Measurements from ENCODE around the gene THAP12. TPM values are rescaled to one million over a fixed set of nuclear protein-coding genes. Genes with fewer than 3 reads are reported as not detected.

Gene THAP12
- total RNA-seq, 2 donors from 2014 or later: 39.6 to 46.2 TPM

DNA sequence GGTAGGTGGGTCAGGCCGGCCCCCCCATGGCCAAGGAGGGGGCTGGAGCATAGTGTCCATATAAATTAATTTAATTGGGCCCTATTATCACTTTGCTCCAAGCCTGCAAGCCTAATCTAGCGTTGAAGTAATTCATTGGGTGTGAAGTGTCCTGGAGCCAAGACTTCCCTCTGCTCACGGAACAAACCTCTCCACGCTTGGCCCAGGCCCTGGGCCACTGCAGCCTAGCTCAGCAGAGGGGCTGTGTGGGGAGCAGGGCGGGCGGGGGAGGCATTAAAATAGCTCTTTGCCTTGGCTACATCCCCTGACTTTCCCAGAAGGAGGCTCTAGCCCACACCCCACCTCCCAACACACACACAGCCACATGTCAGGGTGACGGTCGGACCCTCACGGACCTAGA, 73.5 kb downstream of the THAP12 start:
- no peaks in the 10 kb centered on the region for H3K9me3 ChIP-seq (ENCODE audit: control insufficient read depth, low read length)
- 86 to 100% methylated on average over 1 to 9 of the region's 9 CpGs for WGBS, 2 experiments (ENCODE audit: insufficient coverage in 1 of 2, insufficient read length in 1 of 2)
- H3K4me3 ChIP-seq (ENCODE audit: low read length): no peak overlapping the region
- no peak for DNase-seq
- no peaks in the 10 kb centered on the region for H3K27me3 ChIP-seq (ENCODE audit: control insufficient read depth, insufficient read depth, low read length, poor library complexity, severe bottlenecking)
- H3K27ac ChIP-seq (ENCODE audit: low read depth, low read length): no peak overlapping the region
- Mint-ChIP-seq H3K4me1 (peaks cover 6% of the 10 kb centered on the region), H3K27me3 (ENCODE audit: insufficient read depth) (peaks cover 22% of the 10 kb centered on the region), H3K27ac (no peak overlapping the region), H3K36me3 (ENCODE audit: low read depth) (no peaks in the 10 kb centered on the region), H3K4me3 (no peak overlapping the region), H3K9me3 (no peaks in the 10 kb centered on the region)
- no peaks in the 10 kb centered on the region for H3K36me3 ChIP-seq (ENCODE audit: control insufficient read depth, insufficient read depth, low read length)
- H3K4me1 ChIP-seq (ENCODE audit: control insufficient read depth, insufficient read depth, low read length): no peaks in the 10 kb centered on the region
- no peak overlapping the region for H3K9ac ChIP-seq (ENCODE audit: extremely low read depth, low read length, poor library complexity, severe bottlenecking)
- TF ChIP-seq, protein P1, sequence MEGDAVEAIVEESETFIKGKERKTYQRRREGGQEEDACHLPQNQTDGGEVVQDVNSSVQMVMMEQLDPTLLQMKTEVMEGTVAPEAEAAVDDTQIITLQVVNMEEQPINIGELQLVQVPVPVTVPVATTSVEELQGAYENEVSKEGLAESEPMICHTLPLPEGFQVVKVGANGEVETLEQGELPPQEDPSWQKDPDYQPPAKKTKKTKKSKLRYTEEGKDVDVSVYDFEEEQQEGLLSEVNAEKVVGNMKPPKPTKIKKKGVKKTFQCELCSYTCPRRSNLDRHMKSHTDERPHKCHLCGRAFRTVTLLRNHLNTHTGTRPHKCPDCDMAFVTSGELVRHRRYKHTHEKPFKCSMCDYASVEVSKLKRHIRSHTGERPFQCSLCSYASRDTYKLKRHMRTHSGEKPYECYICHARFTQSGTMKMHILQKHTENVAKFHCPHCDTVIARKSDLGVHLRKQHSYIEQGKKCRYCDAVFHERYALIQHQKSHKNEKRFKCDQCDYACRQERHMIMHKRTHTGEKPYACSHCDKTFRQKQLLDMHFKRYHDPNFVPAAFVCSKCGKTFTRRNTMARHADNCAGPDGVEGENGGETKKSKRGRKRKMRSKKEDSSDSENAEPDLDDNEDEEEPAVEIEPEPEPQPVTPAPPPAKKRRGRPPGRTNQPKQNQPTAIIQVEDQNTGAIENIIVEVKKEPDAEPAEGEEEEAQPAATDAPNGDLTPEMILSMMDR (conservative IDR thresholded peaks at IDR 0.05): no peak

DNA sequence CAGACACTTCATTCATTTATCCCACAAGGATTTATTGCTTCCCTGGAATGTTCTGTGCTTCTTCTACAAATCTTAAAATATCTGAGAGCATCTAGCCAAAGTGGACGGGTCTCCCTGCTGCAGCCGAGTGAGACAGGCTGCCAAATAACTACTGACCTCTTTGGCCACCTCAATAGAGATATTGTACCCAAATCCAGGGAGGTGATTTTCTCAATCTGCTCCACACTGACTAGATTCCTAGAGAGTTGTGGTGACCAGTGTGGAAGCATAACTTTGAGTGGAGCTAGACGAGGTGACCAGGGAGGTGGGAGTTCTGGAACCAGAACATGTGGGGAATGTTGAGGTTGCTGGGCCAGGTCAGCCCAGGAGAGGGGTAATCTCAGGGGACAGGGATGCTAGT, 77.5 kb downstream of the THAP12 start:
- no peak overlapping the region for H3K27ac ChIP-seq (ENCODE audit: low read depth, low read length)
- no peak overlapping the region for H3K4me3 Mint-ChIP-seq
- H3K9me3 Mint-ChIP-seq: no peaks in the 10 kb centered on the region
- TF ChIP-seq, protein P1 (conservative IDR thresholded peaks at IDR 0.05): no peak
- no peaks in the 10 kb centered on the region for H3K27me3 ChIP-seq (ENCODE audit: control insufficient read depth, insufficient read depth, low read length, poor library complexity, severe bottlenecking)
- no peak overlapping the region for H3K27ac Mint-ChIP-seq
- peaks cover 21% of the 10 kb centered on the region for H3K27me3 Mint-ChIP-seq (ENCODE audit: insufficient read depth)
- no peak overlapping the region for H3K4me3 ChIP-seq (ENCODE audit: low read length)
- peaks cover 6% of the 10 kb centered on the region for H3K4me1 Mint-ChIP-seq
- no peaks in the 10 kb centered on the region for H3K4me1 ChIP-seq (ENCODE audit: control insufficient read depth, insufficient read depth, low read length)
- no peak overlapping the region for H3K9ac ChIP-seq (ENCODE audit: extremely low read depth, low read length, poor library complexity, severe bottlenecking)
- H3K36me3 ChIP-seq (ENCODE audit: control insufficient read depth, insufficient read depth, low read length): no peaks in the 10 kb centered on the region
- 90 to 94% methylated on average over 3 of the region's 3 CpGs for WGBS, 2 experiments (ENCODE audit: insufficient coverage in 1 of 2, insufficient read length in 1 of 2)
- no peak for DNase-seq
- H3K9me3 ChIP-seq (ENCODE audit: control insufficient read depth, low read length): no peaks in the 10 kb centered on the region
- H3K36me3 Mint-ChIP-seq (ENCODE audit: low read depth): no peaks in the 10 kb centered on the region

DNA sequence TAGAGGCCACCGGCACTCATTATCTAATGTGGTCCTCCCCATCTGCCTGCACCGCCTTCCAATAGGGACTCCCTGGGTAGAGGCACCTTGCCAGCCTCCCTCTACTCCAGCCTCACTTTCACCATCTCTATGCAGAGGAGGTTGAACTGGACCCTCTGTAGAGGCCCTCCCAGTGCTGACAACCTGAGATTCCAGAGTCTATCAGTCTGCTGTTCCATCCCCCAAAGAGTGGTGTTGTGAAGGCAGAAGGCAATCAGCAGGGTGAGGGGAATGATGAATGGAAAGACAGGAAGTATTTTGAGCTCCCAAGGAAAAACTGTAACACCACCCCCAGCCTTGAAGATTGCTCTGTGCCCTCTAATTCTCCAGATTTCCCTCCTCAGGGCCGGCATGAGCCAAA, 77.9 kb downstream of the THAP12 start:
- WGBS, 2 experiments (ENCODE audit: insufficient coverage in 1 of 2, insufficient read length in 1 of 2): 89 to 100% methylated on average over 1 to 3 of the region's 3 CpGs
- H3K27ac Mint-ChIP-seq: no peak overlapping the region
- no peak for DNase-seq

More for the DNA sequence above, 77.9 kb downstream of the THAP12 start:
- no peaks in the 10 kb centered on the region for H3K27me3 ChIP-seq (ENCODE audit: control insufficient read depth, insufficient read depth, low read length, poor library complexity, severe bottlenecking)
- H3K9ac ChIP-seq (ENCODE audit: extremely low read depth, low read length, poor library complexity, severe bottlenecking): no peak overlapping the region
- no peak overlapping the region for H3K27ac ChIP-seq (ENCODE audit: low read depth, low read length)
- H3K36me3 ChIP-seq (ENCODE audit: control insufficient read depth, insufficient read depth, low read length): no peaks in the 10 kb centered on the region
- TF ChIP-seq, protein P1 (conservative IDR thresholded peaks at IDR 0.05): no peak
- no peaks in the 10 kb centered on the region for H3K9me3 Mint-ChIP-seq
- no peak overlapping the region for H3K4me3 Mint-ChIP-seq
- peaks cover 3% of the 10 kb centered on the region for H3K4me1 Mint-ChIP-seq
- no peaks in the 10 kb centered on the region for H3K4me1 ChIP-seq (ENCODE audit: control insufficient read depth, insufficient read depth, low read length)
- H3K27me3 Mint-ChIP-seq (ENCODE audit: insufficient read depth): peaks cover 21% of the 10 kb centered on the region
- H3K4me3 ChIP-seq (ENCODE audit: low read length): no peak overlapping the region
- no peaks in the 10 kb centered on the region for H3K36me3 Mint-ChIP-seq (ENCODE audit: low read depth)
- H3K9me3 ChIP-seq (ENCODE audit: control insufficient read depth, low read length): no peaks in the 10 kb centered on the region

Other genes with a start within 250 kb of the THAP12 start
- gene WNT11, start 174.6 kb downstream of the THAP12 start, total RNA-seq: under 1 TPM; 0.53 to 0.62 TPM
- gene GVQW3, start 191 bp upstream of the THAP12 start, total RNA-seq: 10 to 100 TPM in 1 of 2 donors, 1 to 10 TPM in 1; 6.6 to 13.5 TPM
- 10 to 100 TPM; 27.4 to 35.5 TPM for gene EMSY, start 63.9 kb upstream of the THAP12 start, total RNA-seq

Data from endodermal cell (in vitro differentiated cells).